SKM-1 treated with dmso at 0.1 percent for 144 hours (cell line): ENCODE measurements around the gene CYP4F2.
"Not testable (repeated sequence)": the region's sequence is repeated elsewhere in the genome, so short reads cannot be mapped to it uniquely, and the experiment has no call there.

ENCODE experiments used
- DNase-seq: peaks from one replicate; lab custom pipeline; 2025; ENCODE audit not compliant: unreplicated experiment; lab: John Stamatoyannopoulos, UW

CYP4F2 gene, protein sequence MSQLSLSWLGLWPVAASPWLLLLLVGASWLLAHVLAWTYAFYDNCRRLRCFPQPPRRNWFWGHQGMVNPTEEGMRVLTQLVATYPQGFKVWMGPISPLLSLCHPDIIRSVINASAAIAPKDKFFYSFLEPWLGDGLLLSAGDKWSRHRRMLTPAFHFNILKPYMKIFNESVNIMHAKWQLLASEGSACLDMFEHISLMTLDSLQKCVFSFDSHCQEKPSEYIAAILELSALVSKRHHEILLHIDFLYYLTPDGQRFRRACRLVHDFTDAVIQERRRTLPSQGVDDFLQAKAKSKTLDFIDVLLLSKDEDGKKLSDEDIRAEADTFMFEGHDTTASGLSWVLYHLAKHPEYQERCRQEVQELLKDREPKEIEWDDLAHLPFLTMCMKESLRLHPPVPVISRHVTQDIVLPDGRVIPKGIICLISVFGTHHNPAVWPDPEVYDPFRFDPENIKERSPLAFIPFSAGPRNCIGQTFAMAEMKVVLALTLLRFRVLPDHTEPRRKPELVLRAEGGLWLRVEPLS

DNA sequence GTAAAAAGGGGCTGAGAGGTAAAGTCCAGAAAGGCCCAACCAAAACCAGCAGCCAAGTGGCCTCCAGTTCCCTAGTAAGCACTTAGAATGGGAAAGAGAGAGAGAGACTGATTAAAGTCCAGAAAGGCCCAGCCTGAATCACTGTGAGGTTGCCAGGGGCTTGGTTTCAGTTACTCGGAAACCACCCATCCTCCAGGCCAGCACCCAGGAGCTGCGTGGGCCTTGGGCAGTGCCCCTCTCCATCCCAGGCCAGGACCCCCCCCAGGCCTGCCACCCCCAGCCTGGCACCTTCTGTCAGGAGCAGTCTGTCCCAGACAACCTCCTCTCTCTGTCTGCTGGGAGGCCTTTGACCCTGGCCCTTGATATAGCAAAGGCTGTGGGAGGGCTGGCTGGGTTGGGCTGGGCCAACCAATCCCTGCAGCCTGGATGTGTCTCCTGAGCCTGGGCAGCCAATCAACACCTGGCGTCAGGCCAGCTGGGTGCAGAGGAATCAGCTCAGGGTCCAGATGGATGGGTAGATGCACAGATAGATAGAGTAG is at the start of gene CYP4F2:
Gene CYP4F2 (minus strand): TSS at position 337 of the 539 bp plus-strand sequence. CDS start 463 bp downstream, outside the sequence.
- no peak for DNase-seq

DNA sequence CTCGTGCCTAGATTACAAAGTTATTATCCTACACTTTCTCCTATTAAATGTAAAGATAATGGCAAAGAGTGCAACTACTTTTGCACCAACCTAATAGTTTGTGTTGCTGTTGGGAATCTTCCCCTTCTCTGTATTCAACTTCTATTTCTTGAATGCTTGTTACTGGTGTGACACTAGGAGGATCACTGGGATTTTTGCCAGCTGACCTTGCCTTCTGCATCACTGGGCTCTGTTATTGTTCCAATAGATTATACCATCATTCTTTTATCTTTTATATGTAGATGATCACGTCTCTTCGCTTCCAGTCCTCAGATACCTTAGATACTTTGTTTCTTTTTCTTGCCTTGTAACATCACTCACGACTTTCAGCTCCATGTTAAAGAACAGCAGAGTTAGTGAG is 47.4 kb upstream of the CYP4F2 start:
- DNase-seq = no peak

DNA sequence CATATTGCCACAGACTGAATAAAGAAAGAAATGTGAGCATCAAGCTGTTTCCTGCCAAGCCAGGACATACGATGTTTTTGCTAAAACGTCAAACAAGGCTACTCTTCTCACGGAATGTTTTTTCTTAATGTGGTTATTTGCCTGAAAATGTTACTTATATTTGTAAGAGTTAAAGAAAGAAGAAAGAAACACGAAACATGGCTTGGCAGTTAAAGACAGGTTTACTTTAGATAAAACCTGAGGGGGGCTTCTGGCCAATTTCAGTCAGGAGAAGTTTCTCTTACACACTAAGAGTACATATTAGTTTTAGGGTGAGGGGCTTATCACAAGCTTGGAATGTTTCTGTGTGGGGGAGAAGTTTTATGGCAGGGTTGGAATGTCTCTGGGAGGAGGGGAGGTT is 46.5 kb upstream of the CYP4F2 start:
- DNase-seq = no peak

DNA sequence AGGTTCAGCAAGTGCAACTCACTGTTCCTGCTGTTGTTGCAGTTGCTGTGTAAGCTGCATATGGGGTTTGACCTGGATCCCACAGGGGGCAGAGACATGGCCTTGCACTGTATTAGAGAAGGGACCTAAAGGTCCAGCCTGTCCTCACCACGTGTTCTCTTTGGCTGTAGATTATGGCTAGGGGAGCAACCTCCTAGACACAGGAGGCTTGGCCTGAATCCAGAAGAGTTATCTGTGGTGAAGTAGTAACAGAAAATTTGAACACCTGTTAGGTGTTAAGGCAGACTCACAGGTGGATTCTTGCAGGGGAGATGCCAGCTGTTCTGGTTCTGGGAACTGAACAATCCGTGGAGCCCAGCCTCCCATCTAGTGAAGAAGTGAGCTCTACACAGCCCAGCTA is 39.9 kb upstream of the CYP4F2 start:
- DNase-seq = no peak

DNA sequence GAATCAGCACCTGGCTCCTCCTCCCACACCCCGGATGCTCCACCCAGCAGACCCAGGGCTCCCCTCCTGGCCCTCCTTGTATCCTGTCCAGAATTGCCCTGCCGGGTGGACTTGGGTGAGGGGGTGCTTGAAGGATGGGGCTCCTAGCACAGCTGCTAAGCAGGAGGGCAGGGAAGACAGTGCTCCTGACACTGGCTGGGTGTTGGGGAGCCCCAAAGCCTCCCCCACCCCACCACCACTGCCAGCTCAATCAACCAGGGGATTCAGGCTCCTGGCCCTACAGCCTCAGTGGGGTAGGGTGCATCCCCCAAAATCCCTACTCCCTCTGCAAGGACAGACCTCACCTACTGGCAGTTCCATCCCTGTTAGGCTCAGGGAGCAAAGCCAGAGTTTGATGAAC is 39.1 kb upstream of the CYP4F2 start:
- DNase-seq = no peak

DNA sequence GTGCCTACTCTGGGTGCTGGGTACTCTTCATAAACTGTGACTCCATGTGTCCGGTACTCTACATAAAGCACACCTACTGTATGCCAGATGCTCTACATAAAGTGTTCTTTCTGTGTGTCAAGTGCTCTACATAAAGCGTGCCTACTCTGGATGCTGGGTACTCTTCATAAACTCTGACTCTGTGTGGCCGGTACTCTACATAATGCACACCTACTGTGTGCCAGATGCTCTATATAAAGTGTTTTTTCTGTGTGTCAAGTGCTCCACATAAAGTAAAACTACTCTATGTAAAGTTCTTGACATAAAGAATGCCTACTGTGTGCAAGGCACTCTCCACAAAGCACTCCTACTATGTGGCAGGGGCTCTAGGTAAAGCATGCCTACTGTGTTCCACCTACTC is 38.3 kb upstream of the CYP4F2 start:
- no peak for DNase-seq

DNA sequence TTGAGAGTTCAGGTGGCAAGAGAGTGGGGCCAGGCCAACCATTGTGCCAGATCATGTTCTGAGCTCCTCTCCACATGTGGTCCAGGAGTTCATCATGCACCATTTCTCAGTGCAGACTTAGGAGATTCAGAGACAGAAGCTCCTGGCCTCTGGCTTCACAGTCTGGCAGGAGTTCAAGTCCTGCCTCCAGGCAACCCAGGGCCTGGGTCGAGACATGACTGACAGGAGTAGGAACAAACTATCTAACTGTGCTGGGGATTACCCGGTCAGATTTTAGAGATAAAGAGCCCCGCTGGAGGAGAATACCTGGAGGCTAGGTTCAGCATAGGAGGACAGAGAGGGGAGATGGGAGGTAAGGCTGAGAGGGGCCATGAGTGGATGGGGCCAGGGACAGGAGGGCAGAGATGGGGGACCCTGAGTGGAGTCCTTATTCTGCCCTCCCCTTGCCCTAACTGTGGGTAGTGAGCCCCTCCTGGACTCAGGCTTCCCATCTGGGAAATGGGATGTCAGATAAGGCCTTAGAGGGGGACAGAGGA is 37.4 kb upstream of the CYP4F2 start:
- no peak for DNase-seq

DNA sequence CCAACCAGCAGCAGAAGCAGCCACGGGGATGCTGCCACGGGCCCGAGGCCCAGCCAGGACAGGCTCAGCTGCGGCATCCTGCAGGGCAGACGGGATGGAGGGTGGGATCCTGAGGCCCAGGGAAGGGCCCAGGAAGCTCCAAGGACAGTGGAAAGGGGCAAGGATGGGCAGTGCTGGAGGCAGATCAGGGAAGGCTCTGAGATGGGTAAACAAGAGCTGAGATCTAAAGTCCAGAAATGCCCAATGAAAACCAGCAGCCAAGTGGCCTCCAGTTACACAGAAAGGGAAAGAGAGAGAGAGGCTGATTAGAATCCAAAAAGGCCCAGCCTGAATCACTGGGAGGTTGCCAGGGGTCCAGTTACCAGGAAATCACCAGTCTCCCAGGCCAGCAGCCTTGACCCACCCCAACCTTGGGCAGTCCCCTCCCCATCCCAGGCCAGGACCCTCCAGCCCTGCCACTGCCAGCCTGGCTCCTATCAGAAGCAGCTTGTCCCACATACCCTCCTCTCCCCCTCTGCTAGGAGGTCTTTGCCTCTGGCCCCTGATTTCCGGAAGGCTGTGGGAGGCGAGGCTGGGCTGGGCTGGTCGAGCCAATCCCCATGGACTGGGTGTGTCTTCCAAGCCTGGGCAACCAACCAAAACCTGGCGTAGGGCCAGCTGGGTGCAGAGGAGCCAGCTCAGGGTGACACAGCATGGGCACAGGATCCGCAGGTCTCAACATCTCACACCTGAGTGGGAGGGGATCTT is 36.6 kb upstream of the CYP4F2 start, which contains the start of gene CYP4F11:
Gene CYP4F11 (minus strand): TSS at position 198 of the 747 bp plus-strand sequence. CDS start 121 bp downstream, at position 77.
- DNase-seq = no peak

DNA sequence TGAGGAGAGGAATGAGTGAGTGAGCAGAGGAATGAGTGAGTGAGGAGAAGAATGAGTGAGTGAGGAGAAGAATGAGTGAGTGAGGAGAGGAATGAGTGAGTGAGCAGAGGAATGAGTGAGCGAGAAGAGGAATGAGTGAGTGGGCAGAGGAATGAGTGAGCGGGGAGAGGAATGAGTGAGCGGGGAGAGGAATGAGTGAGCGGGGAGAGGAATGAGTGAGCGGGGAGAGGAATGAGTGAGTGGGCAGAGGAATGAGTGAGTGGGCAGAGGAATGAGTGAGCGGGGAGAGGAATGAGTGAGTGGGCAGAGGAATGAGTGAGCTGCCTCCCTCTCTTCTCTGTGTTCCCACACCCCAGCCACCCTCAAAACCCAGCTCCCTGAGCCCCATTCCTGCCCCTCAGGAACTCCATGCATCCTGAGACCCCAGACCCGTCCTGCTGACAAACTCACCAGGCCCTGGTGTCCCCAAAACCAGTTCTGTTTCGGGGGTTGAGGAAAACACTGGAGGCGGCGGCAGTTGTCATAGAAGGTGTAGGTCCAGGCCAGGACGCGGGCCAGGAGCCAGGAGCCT is 36.0 kb upstream of the CYP4F2 start:
- DNase-seq = not testable (repeated sequence)

DNA sequence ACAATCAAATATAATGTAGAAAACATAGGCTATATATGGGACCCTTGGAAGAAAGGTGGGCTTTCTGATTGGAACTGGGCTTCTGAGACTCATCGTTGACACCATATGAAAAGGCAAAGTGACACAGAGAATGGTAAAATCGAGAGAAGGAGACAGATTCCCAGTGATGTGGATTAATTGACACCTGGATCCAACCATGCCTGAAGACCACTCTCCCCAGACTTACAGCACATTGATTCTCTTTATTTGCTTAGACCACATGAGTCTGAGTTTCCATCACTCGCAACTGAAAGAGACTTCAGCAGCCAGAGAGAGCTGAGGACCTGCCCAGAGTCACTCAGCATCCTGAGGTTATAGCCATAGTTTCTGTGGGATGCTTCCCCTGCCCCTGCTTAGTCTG is 30.4 kb upstream of the CYP4F2 start:
- DNase-seq = no peak

DNA sequence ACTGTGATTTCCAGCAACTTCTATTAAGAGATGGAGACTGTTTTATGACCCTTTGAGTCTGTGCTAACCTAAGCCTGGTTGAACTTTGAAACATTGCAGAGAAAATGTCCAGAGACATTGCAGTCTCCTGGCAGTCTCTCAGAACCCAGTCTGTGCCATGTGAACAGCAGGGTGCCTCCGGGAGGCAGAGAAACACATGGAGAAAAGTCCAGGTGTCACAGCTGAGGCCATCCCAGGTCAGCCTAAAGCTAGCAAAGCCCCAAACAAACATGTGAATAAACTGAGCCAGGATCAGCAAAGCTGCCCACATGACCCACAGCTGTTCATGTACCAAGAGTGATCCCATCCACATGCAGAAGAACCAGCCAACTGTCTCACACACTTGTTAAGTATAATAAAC is 28.6 kb upstream of the CYP4F2 start:
- no peak for DNase-seq

DNA sequence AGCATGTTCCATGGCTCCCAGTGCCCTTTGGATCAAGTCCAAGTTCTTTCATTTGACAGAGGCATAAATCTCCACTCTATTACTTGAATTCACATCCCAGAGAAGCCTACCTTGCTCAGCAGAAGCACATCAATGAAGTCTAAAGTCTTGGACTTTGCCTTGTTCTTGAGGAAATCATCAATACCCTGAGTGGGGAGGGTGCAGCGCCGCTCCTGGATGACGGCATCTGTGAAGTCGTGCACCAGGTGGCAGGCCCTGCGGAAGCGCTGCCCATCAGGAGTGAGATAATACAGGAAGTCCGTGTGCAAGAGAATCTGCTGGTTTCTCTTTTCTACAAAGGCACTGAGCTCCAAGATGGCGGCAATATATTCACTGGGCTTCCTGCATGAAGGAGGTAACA is 25.8 kb upstream of the CYP4F2 start:
- DNase-seq = no peak

DNA sequence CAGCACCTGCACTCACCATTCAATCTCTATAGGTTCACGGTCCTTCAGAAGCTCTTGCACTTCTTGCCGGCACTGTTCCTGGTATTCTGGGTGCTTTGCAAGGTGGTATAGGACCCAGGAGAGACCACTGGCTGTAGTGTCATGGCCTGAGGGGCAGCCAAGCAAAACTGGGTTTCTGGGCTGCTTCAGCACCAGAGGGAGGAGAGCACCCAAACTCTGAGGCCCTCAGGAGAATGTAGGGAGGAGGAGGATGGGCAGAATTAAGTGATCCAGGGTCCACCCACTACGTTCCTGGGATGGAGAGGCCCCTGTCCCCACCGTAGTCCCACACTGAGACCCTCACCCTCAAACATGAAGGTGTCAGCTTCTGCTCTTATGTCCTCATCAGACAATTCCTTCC is 24.1 kb upstream of the CYP4F2 start:
- no peak for DNase-seq

DNA sequence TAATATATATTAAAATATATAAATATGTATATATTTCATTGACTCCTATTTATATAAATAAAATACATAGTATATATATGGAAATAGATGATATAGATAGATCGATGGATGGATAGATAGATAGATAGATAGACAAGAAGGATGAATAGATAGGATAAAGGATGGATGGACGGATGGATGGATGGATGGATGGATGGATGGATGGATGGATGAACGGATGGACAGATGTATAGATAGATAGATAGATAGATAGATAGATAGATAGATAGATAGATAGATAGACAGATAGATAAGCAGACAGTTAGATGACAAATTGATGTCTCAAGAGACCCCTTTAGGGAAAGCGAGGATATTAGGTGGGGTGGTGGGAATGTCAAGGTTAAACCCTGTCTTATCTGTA is 21.4 kb upstream of the CYP4F2 start:
- DNase-seq = no peak

DNA sequence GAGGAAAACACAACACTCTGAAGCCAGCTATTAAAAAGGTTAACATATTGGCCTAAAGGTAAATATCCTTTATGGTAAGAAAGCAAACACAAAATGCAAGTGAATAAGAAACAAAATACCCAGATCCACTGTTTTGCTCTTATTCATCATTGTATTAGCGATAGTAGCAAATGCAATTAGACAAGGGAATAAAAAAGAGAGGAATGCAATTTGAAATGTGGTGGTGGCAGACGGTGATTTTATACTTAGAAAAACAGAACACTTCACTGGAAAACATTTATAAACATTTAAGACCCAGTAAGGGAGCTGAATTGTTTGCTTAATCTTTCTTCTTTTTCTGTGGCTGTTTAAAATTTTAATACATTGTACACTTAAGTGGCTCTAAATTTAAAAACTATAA is 17.2 kb upstream of the CYP4F2 start:
- no peak for DNase-seq

DNA sequence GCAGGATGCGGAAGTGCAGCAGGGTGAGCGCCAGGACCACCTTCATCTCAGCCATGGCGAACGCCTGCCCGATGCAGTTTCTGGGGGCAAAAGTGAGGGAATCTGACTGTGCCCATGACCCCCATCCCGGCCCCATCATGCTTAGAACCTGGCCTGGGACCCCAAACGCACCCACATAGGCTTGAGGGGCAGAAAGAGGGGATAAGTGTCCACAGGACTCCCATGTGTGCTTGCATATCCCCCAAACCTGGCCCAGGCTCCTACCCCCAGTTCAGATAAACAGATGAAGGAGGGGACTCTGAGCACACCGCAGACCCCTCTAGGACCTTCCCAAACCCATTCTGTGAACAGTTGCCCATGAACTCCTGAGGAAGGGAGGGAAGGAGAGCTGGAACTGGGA is 16.0 kb upstream of the CYP4F2 start:
- no peak for DNase-seq

DNA sequence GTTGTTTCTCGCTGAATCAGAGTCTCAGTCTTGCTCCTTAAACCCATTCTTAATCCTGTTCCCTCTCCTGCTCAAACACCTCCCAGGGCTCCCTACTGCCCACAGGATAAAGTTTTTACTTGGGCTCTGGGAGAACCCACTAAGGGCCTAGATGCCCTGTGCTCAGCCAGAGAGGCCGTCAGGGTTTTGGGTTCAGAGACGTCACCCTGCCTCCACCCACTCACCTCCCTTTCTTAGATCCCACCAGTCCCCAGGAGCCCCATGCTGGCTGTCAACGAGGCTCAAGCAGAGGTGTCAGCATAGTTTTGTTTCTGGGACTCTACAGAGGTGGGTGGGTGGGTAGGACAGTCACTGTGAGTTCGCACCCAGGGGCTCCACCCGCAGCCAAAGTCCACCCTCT is 15.5 kb upstream of the CYP4F2 start:
- DNase-seq = no peak

DNA sequence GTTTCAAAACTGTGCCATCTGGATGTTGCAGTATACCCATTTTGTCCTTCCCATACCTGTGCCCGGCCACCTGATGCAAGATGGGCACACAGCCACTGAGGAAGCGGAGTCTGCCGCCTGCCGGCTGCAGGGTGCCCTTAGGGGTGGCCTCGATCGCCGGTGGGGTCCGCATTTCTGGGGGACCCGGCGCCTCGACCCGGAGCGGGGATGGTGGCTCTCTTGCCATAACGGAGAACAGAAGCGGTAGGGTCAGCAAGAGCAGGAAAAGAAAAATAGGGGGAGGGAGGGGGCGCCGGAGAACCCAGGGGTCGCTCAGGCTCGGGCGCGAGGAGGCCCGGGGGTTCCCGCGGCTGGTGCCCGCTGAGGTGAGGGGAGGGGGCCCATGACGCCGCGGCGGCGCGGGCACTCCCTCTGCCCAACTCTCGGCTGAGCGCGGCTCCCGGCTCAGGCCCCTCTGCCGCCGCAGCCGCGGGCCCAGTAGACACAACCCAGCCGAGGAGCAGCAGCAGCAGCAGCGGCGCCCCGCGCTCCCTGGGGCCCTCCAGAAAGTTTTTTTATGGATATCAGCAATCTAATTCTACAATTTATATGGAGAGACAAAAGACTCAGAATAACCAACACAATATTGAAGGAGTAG is 13.8 kb upstream of the CYP4F2 start:
- DNase-seq = no peak

DNA sequence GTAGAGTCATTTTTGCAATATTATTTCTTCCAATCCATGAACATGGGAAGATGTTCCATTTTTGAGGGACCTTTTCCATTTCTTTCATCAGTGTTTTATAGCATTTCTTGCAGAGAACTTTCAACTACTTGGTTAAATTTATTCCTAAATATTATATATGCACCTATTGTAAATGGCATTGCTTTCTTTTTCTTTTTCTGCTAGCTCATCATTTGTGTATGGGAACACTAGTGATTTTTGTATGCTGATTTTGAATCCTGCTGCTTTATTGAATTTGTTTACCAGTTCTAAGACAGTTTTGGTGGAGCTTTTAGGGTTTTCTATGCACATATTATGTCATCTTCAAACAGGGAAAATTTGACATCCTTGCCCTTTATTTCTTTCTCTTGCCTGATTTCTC is 7.2 kb upstream of the CYP4F2 start:
- no peak for DNase-seq

DNA sequence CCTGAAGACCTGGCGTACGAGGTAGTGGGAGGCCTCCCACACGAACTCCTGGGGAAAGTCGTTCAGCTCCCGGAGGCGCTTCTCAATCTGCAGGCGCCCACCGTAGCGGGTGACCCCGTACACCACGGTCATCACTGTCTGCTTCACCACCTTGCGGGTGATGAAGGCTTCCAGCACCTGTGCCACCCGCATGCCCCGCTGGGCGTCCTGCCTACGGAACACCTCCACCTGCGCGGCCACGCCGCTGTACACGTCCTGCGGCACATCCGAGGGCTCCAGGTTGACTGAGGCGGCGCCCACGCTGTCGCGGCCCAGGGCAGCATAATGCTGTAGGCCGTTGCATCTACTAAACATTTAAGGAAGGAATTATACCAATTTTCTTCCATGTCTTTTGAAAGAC is 5.0 kb upstream of the CYP4F2 start:
- not testable (repeated sequence) for DNase-seq

DNA sequence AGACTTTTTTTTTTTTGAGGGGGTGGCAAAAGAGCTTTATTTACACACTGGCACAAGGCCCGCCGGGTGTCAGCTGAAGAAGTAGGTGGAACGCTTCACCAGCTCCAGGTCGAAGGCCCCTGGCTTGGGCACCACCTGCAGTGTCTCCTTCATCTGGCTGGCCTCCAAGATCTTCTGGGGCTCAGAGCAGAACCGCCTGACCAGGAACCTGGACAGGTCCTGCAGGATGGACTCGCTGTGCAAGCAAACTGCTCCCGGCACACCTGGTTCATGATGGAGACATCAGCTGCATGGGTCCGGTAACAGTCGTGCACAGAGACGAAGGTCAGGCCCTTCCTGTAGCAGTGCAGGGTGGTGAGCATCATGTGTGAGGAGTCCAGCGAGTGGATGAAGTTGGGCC is 4.4 kb upstream of the CYP4F2 start:
- no peak for DNase-seq
